ENCODE measurements around the gene COL3A1.

Gene COL3A1

DNA sequence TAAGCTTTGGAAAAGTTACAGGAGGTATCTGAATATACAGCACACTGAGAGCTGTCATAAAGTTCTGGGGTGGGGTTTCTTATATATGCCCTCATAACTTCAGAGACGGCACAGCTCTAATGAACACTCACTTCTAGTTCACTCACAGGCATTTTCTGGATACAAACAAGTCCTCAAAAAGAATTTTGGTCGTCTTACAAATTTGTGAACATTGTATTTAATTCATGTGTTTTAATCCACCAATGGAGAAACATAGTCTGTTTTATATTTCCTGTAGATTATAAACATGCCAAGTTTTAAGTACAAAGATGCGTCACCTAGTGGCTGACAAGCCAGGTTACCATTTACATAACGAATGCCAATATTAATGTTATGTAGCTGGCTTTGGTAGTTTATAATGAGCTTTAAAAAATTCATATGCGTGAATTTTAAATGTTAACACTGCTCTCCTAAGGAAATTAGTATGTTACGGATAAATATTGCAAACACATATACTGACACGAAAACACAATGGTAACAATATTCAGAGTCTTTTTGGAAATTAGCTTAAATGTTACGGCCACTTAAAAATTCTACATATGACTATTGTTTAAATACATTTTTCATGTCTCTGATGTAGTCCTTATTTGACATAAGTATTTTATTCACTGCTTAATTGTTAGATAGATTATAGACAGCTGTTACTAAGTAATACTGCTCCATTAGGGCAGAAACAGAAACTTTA is 2.5 kb downstream of the COL3A1 start:
- no peak for DNase-seq

- DNase-seq = no peak
Observed at GRCh38 chr2:188977317-188977716, 3.1 kb downstream of the COL3A1 start.

DNA sequence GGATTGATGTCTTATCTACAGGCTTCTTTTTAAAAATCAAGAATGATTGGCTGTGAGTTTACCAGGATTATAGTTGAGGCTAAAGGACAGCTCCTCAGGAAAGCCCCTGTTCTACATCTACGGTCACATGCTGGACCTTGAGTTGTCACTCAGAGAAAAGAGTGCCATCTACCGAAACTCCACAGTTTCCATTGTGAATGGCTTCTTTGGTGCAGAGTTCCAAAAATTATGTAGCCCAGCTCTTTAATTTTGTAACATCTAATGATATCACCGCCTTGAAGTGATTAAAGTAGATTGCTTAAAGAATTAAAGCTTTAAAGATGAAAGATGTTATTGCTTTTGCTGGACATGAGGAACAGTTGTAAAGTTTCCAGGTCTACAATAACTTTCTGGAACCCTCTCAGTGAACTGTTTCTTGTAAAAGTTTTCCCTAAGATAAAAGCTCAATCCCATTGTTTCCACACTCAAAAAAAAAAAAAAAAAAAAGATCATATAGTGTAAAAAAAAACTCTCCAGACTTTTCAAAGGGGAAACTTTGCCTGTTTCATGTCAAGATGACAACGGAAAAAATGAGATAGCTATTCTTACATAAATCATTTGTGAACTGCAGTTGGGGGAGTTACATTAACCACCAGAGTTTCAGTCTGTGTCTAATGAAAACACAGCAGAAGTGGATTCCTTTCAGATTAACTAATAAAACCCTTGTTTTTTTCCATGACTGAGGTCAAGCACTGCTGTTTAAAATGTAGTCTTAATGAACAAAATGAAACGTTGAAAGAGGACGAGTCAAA is 4.3 kb downstream of the COL3A1 start:
- DNase-seq = no peak

DNA sequence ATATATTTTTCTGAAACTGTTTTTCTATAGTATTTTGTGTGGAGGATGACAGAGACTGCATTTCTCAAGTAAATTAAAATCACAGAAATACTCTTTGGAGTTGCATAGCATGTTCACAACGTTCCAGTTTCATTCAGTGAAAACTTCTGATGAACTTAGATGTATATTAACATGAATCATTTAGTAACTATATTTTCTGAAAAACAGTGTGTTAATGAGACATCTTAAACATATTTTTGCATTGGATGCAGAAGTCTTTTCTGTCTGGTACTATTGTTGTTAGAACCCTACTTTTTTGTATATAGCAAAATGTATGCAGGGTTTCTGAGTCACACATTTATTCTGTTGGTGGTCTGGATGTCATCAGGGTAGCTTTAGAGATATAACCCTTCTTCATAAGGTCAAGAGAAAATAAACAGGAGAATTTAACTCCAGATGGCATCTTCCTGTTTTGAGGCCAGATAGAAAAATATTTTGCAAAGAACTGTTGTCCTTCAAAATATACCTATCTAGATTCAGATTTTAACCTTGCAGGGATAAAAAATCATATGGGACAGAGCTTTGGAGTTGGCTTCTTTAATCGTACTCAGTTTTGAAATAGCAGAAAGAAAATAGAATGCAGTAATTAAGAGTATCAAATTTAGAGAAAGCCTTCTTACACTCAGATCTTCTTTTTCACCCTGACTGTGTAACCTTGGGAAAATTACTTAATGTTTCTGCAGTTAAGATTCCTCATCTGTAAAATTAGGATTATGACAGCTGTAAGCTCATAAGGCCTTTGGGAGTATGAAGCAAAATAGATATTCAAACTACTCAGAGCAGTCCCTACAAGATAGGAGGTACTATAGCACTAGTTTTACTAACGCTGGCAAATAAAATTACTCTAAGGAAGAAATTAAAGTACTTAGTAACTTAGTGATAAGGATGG is 5.3 kb downstream of the COL3A1 start:
- no peak for DNase-seq

- no peak for DNase-seq
Observed at GRCh38 chr2:188983427-188984064, 9.4 kb downstream of the COL3A1 start.

GRCh38 chr2:188984065-188984491 is 9.9 kb downstream of the COL3A1 start:
- no peak for DNase-seq

- DNase-seq = no peak
Observed at GRCh38 chr2:188984680-188985079, 10.5 kb downstream of the COL3A1 start.

GRCh38 chr2:188986839-188987238 is 12.7 kb downstream of the COL3A1 start:
- DNase-seq = no peak

GRCh38 chr2:188993247-188993646 is 19.1 kb downstream of the COL3A1 start:
- DNase-seq = no peak

GRCh38 chr2:188997263-188997662 is 23.1 kb downstream of the COL3A1 start:
- no peak for DNase-seq

- DNase-seq = no peak
Observed at GRCh38 chr2:189000221-189000620, 26.0 kb downstream of the COL3A1 start.

DNA sequence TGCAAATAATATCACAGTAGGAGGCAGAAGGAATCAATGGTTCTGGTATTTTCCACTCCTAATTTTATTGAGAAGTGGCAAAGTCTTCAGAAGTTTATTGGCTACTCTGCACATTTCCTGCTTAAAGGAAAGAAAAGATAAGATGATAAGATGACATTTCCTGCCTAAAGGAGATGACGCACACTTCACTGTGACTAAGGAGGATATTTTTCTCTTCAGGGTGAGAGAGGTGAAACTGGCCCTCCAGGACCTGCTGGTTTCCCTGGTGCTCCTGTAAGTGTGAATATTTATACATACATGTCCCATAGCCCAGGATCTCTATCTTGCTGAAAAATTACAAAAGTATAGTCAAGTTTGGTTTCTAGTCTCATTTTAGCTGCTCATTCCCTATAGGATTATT is 27.9 kb downstream of the COL3A1 start:
- DNase-seq = no peak

DNA sequence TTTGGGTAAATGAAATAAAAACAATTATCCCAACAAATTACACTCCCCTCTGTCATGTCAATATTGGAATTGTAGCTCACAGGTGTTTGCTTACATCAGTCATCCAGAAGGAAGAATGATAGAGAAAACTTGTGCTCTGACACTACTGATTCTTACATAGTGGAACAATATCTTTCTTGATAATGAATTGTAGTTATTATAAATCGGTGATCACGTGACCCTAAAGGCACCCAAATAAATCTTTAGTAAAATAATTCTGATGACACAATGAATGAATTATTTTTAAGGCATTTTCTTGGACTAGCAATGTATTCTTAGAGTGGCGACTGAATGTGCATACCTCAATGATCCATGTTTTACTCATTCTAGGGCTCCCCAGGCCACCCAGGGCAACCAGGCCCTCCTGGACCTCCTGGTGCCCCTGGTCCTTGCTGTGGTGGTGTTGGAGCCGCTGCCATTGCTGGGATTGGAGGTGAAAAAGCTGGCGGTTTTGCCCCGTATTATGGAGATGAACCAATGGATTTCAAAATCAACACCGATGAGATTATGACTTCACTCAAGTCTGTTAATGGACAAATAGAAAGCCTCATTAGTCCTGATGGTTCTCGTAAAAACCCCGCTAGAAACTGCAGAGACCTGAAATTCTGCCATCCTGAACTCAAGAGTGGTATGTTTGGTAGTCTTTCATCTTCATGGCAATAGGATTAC is 34.5 kb downstream of the COL3A1 start:
- no peak for DNase-seq

- DNase-seq = no peak
Observed at GRCh38 chr2:189010536-189010935, 36.4 kb downstream of the COL3A1 start.

GRCh38 chr2:189012351-189012750 is 38.2 kb downstream of the COL3A1 start:
- DNase-seq = no peak

DNA sequence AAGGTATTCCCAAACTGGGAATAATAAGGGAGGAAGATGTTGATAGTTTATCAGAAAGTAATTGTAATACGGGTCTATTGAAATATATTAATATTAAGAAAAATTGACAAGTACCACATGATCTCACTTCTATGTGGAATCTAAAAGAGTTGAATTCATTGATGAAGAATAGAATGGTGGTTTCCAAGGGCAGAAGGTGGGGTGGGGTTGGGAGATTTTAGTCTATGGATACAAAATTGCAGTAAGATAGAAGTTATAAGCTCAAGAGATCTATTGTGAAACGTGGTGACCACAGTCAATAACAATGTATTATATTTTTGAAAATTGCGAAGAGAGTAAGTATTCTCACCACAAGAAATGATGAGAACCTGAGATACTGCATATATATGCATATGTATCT is 38.9 kb downstream of the COL3A1 start:
- DNase-seq = no peak

- no peak for DNase-seq
Observed at GRCh38 chr2:189013671-189014448, 39.7 kb downstream of the COL3A1 start.

- DNase-seq = no peak
Observed at GRCh38 chr2:189014449-189015138, 40.4 kb downstream of the COL3A1 start.

DNA sequence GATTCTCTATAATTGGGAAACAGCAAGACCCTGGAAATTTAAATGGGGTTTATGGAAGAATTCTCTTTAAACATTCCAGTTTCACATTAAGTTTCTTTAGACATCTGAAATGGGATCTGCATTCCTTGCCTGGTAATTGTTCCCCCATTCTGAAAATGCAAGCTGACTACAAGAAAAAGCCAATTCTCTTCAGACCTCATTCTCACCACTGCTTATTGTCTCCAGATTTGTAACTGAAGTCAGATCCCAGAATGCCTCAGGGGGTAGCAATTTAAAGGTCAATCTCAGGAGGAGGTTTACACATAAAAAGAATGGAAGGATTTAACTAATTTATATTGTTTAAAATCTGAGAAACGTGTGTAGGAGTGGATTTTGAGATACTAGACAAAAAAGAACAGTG is 41.2 kb downstream of the COL3A1 start:
- DNase-seq = no peak

GRCh38 chr2:189016311-189016861 is 42.2 kb downstream of the COL3A1 start:
- no peak for DNase-seq

Measured in CD4-positive, alpha-beta T cell treated with Interleukin-17A for 4 hours (primary cell).